ENCODE measurements around the gene CCNDBP1. TPM values are rescaled to one million over a fixed set of nuclear protein-coding genes. Genes with fewer than 3 reads are reported as not detected.

Gene CCNDBP1
- total and polyA plus RNA-seq, 2 donors = 44.9 to 62.6 TPM

DNA sequence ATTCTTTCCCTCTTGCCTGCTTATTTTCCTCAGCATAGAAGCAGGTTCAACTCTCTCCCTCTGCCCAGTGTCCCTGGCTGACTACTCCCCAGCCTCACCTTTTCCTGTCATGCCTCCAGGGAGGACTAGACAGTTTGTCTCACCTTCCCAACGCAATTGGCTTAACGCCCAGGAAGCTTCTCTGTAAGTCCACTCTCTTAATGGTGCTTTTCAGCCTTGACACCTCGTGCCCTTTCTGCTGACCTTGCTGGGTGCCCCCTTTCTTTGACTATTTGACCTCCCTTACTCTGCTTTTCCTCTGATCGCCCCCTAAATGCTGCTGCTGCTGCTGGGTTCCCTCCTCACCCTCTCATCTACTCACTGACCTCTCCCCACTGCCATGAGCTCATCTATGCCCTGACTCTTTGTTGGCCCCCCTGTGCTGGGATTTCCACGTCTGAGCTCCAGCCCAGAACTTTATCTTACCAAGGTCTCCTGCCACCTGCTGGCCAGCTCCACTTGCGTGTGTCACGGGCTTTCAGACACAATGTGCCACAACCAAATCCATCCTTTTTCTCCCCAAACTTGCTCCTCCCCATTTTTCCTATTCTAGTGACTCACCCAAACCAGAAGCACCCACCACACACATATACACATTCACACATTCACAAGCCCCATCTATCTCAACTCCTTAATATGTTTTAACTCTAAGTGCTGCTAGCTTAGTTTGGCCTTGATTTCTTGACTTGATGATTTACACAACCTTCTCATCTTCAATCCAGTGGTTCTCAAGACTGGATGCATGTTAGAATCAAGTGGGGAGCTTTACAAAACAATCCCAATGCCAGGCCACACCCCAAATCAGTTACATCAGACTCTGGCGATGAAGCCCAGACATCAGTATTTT, 19.1 kb downstream of the CCNDBP1 start:
- 36% methylated on average over 8 of the region's 8 CpGs for WGBS
- Histone ChIP-seq H3K27ac (ENCODE audit: low read depth) (no peak overlapping the region), H3K36me3 (ENCODE audit: insufficient read depth) (no peaks in the 10 kb centered on the region), H3K4me3 (ENCODE audit: low read depth, low read length) (no peak overlapping the region), H3K4me1 (ENCODE audit: insufficient read depth) (no peaks in the 10 kb centered on the region)
- no peak for DNase-seq (ENCODE audit: extremely low spot score)

DNA sequence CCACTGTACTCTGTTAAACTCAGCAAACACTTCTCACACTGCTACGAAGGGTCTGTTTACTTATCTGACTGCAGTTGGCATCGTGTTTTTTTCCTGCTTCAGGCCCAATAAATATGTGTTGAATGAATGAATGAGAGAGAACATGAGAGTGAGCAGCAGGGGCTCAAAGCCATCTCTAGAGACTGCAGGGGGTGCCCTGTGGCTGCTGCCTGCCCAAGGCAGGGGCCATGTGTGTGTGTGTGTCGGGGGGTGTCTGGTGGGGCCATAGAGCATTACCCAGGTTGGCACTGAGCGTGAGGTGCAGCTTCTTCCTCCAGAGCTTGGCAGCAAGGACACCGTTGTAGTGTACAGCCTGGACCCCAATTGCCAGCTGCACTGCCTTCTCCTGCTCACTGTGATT, 20.9 kb downstream of the CCNDBP1 start:
- DNase-seq (ENCODE audit: extremely low spot score) = no peak
- 69% methylated on average over 5 of the region's 5 CpGs for WGBS

DNA sequence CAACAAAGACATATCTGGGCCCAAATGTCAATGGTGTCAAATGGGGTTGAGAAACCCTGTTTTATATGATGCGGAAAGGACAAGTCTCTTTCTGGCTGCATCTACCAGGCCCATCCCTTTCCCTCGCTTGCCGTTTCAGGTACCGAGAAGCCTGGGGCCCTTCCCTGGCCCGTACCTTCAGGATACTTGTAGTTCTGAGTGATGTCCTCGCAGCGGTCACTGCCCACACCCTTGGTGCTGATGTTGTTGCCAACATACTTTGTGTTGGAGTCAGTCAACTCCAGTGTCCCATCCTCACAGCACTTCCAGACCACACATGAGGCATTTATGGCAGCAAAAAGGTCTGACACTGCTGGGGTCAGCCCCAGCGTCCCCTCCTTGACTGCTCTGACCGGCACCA, 21.8 kb downstream of the CCNDBP1 start:
- Histone ChIP-seq H3K36me3 (ENCODE audit: insufficient read depth) (no peaks in the 10 kb centered on the region), H3K27ac (ENCODE audit: low read depth) (no peak overlapping the region), H3K4me3 (ENCODE audit: low read depth, low read length) (no peak overlapping the region), H3K4me1 (ENCODE audit: insufficient read depth) (no peaks in the 10 kb centered on the region)
- no peak for DNase-seq (ENCODE audit: extremely low spot score)
- whole genome bisulfite sequencing = 87% methylated on average over 9 of the region's 9 CpGs

More for the DNA sequence above, 20.9 kb downstream of the CCNDBP1 start:
- no peaks in the 10 kb centered on the region for H3K36me3 ChIP-seq (ENCODE audit: insufficient read depth)
- no peaks in the 10 kb centered on the region for H3K4me1 ChIP-seq (ENCODE audit: insufficient read depth)
- H3K4me3 ChIP-seq (ENCODE audit: low read depth, low read length) = no peak overlapping the region
- no peak overlapping the region for H3K27ac ChIP-seq (ENCODE audit: low read depth)

DNA sequence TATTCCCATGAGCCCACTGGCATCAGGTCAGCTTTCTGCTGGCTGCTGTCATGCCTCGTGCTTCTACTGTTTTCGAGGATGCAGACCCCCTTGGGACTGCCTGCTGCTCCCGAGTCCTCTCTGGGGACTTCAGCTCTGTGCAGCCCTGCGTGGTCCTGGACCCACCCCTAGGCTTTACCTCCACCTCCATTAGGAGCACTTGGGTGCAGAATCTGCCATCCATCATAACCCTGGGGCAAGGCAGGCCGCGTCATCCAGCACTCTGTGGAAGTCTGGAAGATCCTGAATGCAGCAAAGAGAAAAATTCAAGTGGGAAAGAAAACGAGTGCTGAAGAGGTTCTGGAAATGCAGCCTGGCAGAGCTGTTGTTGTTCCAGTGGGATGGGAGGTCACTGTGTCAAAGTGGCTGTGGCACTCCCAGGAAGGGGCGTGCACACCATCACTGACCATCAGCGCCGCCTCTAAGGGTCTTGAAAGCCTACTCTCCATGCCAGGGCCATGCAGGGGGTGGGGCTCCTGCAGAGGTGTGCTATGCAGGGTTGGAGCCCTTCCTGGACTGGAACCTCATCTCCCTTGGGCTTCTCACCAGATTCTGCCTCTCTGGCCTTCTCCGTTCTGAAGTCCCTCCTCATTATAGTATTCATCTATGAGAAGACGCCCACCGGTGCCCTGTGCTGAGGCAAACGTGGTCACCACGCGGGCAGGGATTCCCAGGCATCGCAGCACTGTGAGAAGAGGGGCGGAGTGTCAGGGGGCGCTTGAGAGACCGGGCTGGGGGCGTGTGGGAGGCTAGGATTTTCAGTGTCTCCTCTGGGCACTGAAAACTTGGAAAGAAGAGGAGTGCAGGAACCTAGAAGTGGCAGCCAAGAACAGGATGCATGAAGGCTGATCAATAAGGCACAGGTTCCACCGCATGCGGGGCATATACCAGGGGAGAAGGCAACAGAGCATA, 23.1 kb downstream of the CCNDBP1 start:
- DNase-seq (ENCODE audit: extremely low spot score) = no peak
- Histone ChIP-seq H3K4me3 (ENCODE audit: low read depth, low read length) (no peak overlapping the region), H3K36me3 (ENCODE audit: insufficient read depth) (no peaks in the 10 kb centered on the region), H3K27ac (ENCODE audit: low read depth) (no peak overlapping the region), H3K4me1 (ENCODE audit: insufficient read depth) (no peaks in the 10 kb centered on the region)
- WGBS = 64% methylated on average over 23 of the region's 23 CpGs

DNA sequence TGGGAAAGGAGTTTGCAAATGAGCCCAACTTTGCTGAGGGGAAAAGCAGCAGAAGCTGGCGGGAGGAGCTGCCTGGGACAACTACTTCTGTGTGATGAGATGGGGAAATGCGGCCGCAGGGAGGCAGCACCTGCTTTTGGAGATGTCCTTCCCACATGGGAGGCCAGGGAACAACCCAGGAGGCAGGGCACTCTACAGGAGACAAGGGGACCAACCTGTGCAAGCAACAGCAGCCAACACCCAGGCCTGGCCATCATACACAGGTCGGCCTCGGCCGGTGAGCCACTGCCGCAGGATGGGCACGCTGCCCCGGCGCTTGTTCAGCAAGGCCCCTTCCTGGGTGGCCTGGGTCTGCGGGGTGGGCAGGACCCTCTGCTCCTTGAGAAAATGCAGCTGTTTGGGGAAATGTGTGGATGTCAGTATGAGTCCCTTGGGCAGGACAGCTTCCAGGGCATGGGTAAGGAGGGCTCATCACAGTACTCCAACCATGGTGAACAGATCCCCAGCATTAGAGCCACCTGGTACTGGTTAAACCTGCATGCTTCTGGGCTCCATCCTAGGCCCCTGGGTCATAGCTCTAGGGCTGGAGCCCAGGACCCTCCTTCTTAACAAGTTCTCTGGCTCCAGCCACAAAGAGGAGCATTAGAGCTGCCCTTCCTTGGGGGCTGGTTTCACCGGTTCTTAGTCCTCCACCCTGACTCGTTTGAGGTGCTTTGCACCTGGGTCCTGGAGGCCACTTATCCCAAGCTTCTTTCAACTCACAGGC, 24.0 kb downstream of the CCNDBP1 start:
- H3K36me3 ChIP-seq (ENCODE audit: insufficient read depth) = no peaks in the 10 kb centered on the region
- H3K4me1 ChIP-seq (ENCODE audit: insufficient read depth) = no peaks in the 10 kb centered on the region
- H3K27ac ChIP-seq (ENCODE audit: low read depth) = no peak overlapping the region
- 63% methylated on average over 13 of the region's 13 CpGs for WGBS
- no peak overlapping the region for H3K4me3 ChIP-seq (ENCODE audit: low read depth, low read length)
- no peak for DNase-seq (ENCODE audit: extremely low spot score)

DNA sequence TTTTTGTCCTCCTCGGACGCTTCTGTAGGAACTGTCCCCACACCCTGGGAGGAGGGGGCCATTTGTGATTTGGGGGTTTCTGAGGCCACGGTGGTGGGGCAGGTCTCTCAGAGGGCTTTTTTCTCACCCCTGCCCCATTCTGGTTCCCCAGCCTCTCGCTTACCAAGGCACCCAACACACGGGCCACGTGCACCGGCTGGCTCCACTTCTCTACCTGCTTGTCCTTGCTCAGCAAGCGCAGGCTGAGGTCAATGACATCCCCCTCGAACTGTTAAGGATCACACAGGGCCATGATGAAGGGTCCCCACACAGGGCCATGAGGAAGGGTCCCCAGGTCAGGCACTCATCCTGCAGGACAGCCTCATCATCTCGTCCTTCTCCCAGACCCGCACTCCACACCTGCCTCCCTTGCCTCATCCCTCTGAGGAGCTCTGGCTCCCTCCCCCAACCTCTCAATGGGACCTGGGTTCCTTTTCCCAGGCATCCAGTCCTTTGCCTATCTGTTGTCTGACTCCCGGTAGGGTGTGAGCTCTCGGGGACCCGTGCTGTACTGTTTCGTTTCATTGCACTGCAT, 25.1 kb downstream of the CCNDBP1 start:
- H3K4me1 ChIP-seq (ENCODE audit: insufficient read depth) = no peaks in the 10 kb centered on the region
- no peak for DNase-seq (ENCODE audit: extremely low spot score)
- H3K27ac ChIP-seq (ENCODE audit: low read depth) = no peak overlapping the region
- no peak overlapping the region for H3K4me3 ChIP-seq (ENCODE audit: low read depth, low read length)
- H3K36me3 ChIP-seq (ENCODE audit: insufficient read depth) = no peaks in the 10 kb centered on the region
- WGBS = 88% methylated on average over 15 of the region's 15 CpGs

DNA sequence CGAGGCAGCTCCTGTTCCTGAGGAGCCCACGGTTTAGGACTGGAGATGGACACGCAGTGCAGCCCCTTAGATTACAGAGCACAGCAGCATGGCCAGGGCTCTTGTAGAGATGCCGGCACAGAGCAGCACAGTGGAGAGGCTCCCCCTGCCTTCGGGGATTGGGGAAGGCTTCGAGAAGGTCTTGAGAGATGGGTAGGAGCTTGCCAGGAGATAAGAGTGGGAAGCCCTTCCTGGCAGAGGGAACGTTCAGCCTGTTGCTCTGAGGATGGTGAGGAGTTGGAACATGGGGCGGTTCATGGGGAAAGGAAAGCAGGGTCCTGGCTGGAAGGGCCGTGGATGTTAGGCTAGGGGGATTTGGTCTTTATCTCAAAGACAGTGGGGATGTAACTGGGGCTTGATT, 25.6 kb downstream of the CCNDBP1 start:
- 74% methylated on average over 9 of the region's 9 CpGs for WGBS
- H3K4me3 ChIP-seq (ENCODE audit: low read depth, low read length) = no peak overlapping the region

DNA sequence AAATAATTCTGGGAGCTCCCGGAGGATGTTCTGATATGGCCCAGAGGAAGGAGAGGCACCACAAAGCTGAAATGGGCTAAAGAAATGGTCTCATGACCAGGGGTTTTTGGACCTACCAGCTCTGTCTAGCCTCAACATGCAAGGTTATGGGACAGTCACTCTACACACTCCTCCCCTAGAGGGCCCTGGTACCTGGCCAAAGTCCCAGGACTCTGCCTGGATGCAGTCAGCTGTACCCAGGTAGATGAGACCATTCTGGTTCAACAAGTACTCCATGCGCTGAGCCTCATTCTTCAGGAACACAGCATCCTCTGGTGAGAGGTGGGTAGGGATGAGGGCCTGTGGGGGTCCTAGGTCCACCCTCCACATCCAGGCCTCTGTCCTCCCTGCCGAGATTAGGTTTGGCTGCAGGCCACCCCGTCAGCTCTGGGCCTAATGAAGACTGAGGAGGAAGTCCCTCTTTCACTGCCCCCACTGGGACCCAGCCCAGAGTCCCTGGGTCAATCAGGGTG, 26.1 kb downstream of the CCNDBP1 start:
- no peak overlapping the region for H3K4me3 ChIP-seq (ENCODE audit: low read depth, low read length)
- no peak for DNase-seq (ENCODE audit: extremely low spot score)
- H3K27ac ChIP-seq (ENCODE audit: low read depth) = no peak overlapping the region
- H3K36me3 ChIP-seq (ENCODE audit: insufficient read depth) = no peaks in the 10 kb centered on the region
- H3K4me1 ChIP-seq (ENCODE audit: insufficient read depth) = no peaks in the 10 kb centered on the region
- 75% methylated on average over 4 of the region's 4 CpGs for WGBS

More for the DNA sequence above, 25.6 kb downstream of the CCNDBP1 start:
- Histone ChIP-seq H3K4me1 (ENCODE audit: insufficient read depth) (no peaks in the 10 kb centered on the region), H3K36me3 (ENCODE audit: insufficient read depth) (no peaks in the 10 kb centered on the region), H3K27ac (ENCODE audit: low read depth) (no peak overlapping the region)
- no peak for DNase-seq (ENCODE audit: extremely low spot score)

DNA sequence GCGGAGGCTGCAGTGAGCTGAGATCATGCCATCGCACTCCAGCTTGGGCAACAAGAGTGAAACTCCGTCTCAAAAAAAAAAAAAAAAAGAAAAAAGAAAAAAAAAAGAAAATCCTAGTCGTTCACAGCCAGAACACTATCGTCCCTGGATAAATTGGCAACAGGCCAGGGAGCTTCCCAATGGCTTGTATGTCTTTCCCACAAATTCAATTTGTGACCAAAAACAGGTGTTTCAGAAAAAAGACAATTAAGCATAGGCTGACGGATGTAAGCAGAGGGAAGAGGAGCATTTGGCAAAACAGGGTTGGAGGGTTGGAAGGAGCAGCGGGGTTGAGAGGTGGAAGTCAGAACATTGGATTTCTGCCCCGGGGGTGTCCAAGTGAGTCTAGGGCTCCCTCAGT, 27.1 kb downstream of the CCNDBP1 start:
- Histone ChIP-seq H3K4me1 (ENCODE audit: insufficient read depth) (no peaks in the 10 kb centered on the region), H3K4me3 (ENCODE audit: low read depth, low read length) (no peak overlapping the region), H3K36me3 (ENCODE audit: insufficient read depth) (no peaks in the 10 kb centered on the region), H3K27ac (ENCODE audit: low read depth) (no peak overlapping the region)
- no peak for DNase-seq (ENCODE audit: extremely low spot score)
- 66% methylated on average over 8 of the region's 8 CpGs for WGBS

DNA sequence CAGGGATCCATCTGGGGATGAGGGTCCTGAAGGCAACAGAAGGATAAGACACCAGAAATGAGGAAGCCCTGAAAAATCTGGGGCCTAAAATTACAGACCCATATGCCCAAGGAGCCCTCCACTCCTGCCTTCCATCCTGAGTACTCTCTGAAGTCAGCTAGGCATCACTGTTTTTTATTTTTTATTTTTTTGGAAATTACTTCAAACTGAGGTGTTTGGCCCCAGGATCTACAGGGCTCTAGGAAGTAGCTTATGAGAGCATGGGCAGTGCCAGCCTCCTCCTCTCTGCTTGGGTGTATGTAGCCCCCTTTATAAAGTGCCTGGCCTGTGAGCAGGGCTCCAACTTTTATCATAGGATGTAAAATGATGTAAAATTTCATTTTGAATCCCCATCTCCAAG, 27.7 kb downstream of the CCNDBP1 start:
- DNase-seq (ENCODE audit: extremely low spot score) = no peak
- no peak overlapping the region for H3K4me3 ChIP-seq (ENCODE audit: low read depth, low read length)
- H3K36me3 ChIP-seq (ENCODE audit: insufficient read depth) = no peaks in the 10 kb centered on the region
- H3K4me1 ChIP-seq (ENCODE audit: insufficient read depth) = no peaks in the 10 kb centered on the region
- no peak overlapping the region for H3K27ac ChIP-seq (ENCODE audit: low read depth)

DNA sequence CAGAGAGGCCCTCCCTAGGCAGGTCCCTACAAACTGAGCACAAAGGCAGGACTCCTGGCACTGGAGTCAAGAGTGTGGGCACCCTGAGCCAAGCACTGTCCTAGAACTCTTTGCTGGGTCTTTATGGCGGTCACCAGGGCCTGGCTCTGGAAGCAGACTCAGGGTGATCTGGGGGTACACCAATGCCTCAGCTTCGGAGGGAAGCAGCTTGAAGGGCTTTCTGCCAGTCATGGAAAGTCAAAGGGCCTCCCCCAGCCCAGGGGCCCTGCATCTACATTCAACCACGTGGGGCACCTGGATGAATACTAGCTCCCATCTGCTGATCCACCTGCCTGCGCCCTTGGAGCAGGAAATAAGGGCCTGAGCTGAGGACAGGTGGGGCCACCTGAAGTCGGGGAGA, 28.3 kb downstream of the CCNDBP1 start:
- Histone ChIP-seq H3K4me1 (ENCODE audit: insufficient read depth) (no peaks in the 10 kb centered on the region), H3K4me3 (ENCODE audit: low read depth, low read length) (no peak overlapping the region), H3K27ac (ENCODE audit: low read depth) (no peak overlapping the region), H3K36me3 (ENCODE audit: insufficient read depth) (no peaks in the 10 kb centered on the region)
- no peak for DNase-seq (ENCODE audit: extremely low spot score)
- 82% methylated on average over 5 of the region's 5 CpGs for WGBS

DNA sequence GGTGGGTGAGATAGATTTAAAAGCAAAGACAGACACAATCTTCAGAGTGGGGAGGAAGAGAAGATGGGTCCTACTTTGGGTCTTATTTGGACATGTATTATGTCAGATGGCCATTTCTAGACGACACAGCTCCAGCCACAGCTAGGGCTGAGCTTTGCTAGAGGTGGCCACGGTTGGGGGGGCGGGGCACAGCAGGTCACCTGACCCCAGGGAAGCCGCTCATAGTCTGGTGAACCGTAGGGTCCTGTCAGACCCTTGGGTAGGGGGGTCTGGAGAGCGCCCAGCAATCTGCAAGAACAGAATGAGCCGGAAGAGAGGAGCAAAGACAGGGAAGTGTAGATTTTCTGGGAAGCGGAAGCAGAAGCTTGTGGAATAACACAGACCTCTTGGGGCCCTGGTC, 29.0 kb downstream of the CCNDBP1 start:
- Histone ChIP-seq H3K27ac (ENCODE audit: low read depth) (no peak overlapping the region), H3K4me1 (ENCODE audit: insufficient read depth) (no peaks in the 10 kb centered on the region), H3K4me3 (ENCODE audit: low read depth, low read length) (no peak overlapping the region), H3K36me3 (ENCODE audit: insufficient read depth) (no peaks in the 10 kb centered on the region)
- WGBS = 65% methylated on average over 8 of the region's 8 CpGs
- no peak for DNase-seq (ENCODE audit: extremely low spot score)

Data from urinary bladder (tissue), 4 donors.